CD14-positive monocyte (primary cell): Measurements from ENCODE around the gene CNOT10. TPM values are rescaled to one million over a fixed set of nuclear protein-coding genes. Genes with fewer than 3 reads are reported as not detected.

Experiments used
- DNase-seq, 3 donors: peaks; one replicate each; pipeline ENCODE4 v3.0.0-alpha.2; 2011 to 2022
- H2AFZ ChIP-seq: 2 replicates; pipeline ENCODE4 v1.6.0; 2012; ENCODE audit warnings: mild to moderate bottlenecking, low read depth, low read length, inconsistent platforms; ENCODE audit not compliant: insufficient read depth, poor library complexity, severe bottlenecking
- H3K27ac ChIP-seq, 2 donors: 1 replicate in 1 of 2; 2 replicates in 1 of 2; pipeline ENCODE4 v1.5.1; 2012 to 2013; ENCODE audit warnings: low read length in 2 of 2, control low read depth in 1 of 2, inconsistent platforms in 1 of 2, low read depth in 1 of 2, mild to moderate bottlenecking in 1 of 2
- H3K27me3 ChIP-seq, 2 donors: one replicate each; pipeline versions ENCODE4 v1.6.0 to v1.6.1; 2011 to 2013; ENCODE audit warnings: low read length in 2 of 2; ENCODE audit not compliant: control insufficient read depth in 2 of 2, insufficient read depth in 2 of 2
- H3K36me3 ChIP-seq, 2 donors: replicated peaks in 1 of 2; 1 replicate in 1 of 2; 2 replicates in 1 of 2; pipeline versions ENCODE4 v1.5.1 to v1.6.1; 2012 to 2013; ENCODE audit warnings: low read length in 2 of 2, control low read depth in 1 of 2, inconsistent platforms in 1 of 2, mild to moderate bottlenecking in 1 of 2; ENCODE audit not compliant: insufficient read depth in 2 of 2, control insufficient read depth in 1 of 2
- H3K4me1 ChIP-seq, 2 donors: 1 replicate in 1 of 2; 2 replicates in 1 of 2; pipeline versions ENCODE4 v1.5.1 to v1.6.1; 2012 to 2013; ENCODE audit warnings: low read length in 2 of 2, control low read depth in 1 of 2, inconsistent platforms in 1 of 2, mild to moderate bottlenecking in 1 of 2, moderate library complexity in 1 of 2; ENCODE audit not compliant: insufficient read depth in 2 of 2, control insufficient read depth in 1 of 2
- H3K4me2 ChIP-seq: replicated peaks from 2 replicates; pipeline ENCODE3; 2012; ENCODE audit warnings: low read length, moderate library complexity, mild to moderate bottlenecking; ENCODE audit not compliant: poor library complexity, severe bottlenecking; ENCODE audit errors: extremely low read depth
- H3K4me3 ChIP-seq, 3 experiments: fragments of 200-600 bp in 1 of 3; sonication (generic) in 1 of 3; replicated peaks in 1 of 3; 1 replicate in 2 of 3; 2 replicates in 1 of 3; pipeline ENCODE4 v1.5.1; 2011 to 2013; ENCODE audit warnings: low read length in 3 of 3, mild to moderate bottlenecking in 3 of 3, control low read depth in 2 of 3, low read depth in 2 of 3, inconsistent platforms in 1 of 3, moderate library complexity in 1 of 3
- H3K79me2 ChIP-seq: 2 replicates; pipeline ENCODE4 v1.6.0; 2012; ENCODE audit warnings: mild to moderate bottlenecking, control low read depth, inconsistent platforms, low read length, moderate library complexity; ENCODE audit not compliant: insufficient read depth
- H3K9ac ChIP-seq: 2 replicates; pipeline ENCODE4 v1.6.0; 2017; ENCODE audit warnings: low read length, mild to moderate bottlenecking; ENCODE audit not compliant: insufficient read depth, poor library complexity, severe bottlenecking
- H3K9me3 ChIP-seq, 2 donors: replicated peaks in 1 of 2; 1 replicate in 1 of 2; 2 replicates in 1 of 2; pipeline versions ENCODE4 v1.5.1 to v1.6.1; 2012 to 2013; ENCODE audit warnings: low read length in 2 of 2, control low read depth in 1 of 2; ENCODE audit not compliant: control insufficient read depth in 1 of 2, insufficient read depth in 1 of 2
- H4K20me1 ChIP-seq: 2 replicates; pipeline ENCODE4 v1.6.0; 2012; ENCODE audit warnings: mild to moderate bottlenecking, low read length, control low read depth, moderate library complexity; ENCODE audit not compliant: insufficient read depth
- H3K27ac Mint-ChIP-seq, 7 donors: one replicate each; pipeline ENCODE4 v1.8.0; 2020; ENCODE audit warnings: mild to moderate bottlenecking in 7 of 7, mixed read lengths in 7 of 7, moderate library complexity in 6 of 7, inconsistent platforms in 2 of 7
- H3K27me3 Mint-ChIP-seq, 3 donors: one replicate each; pipeline ENCODE4 v1.8.0; 2021 to 2022; ENCODE audit warnings: low read depth in 3 of 3, mild to moderate bottlenecking in 3 of 3, mixed read lengths in 3 of 3, moderate library complexity in 3 of 3, inconsistent platforms in 1 of 3
- H3K36me3 Mint-ChIP-seq, 2 donors: one replicate each; pipeline ENCODE4 v1.8.0; 2020; ENCODE audit warnings: mixed read lengths in 2 of 2, inconsistent platforms in 1 of 2, mild to moderate bottlenecking in 1 of 2
- H3K4me1 Mint-ChIP-seq: one replicate; pipeline ENCODE4 v1.8.0; 2020; ENCODE audit warnings: mild to moderate bottlenecking, mixed read lengths
- H3K4me3 Mint-ChIP-seq, 2 donors: one replicate each; pipeline ENCODE4 v1.8.0; 2020; ENCODE audit warnings: mild to moderate bottlenecking in 2 of 2, mixed read lengths in 2 of 2, moderate library complexity in 1 of 2
- H3K9me3 Mint-ChIP-seq, 7 donors: one replicate each; pipeline ENCODE4 v1.8.0; 2020 to 2022; ENCODE audit warnings: mixed read lengths in 7 of 7, mild to moderate bottlenecking in 6 of 7, moderate library complexity in 6 of 7, inconsistent platforms in 2 of 7
- WGBS: methylation state at CpG from one replicate; pipeline ENCODE4 v1.1.5; 2013; ENCODE audit warnings: missing lambda C conversion rate; ENCODE audit not compliant: insufficient coverage; 5-methylcytosine and 5-hydroxymethylcytosine counted together
- intact Hi-C, 2 donors: fragments of 100-400 bp; cut with micrococcal nuclease; formaldehyde crosslinking; loops; one replicate each; pipeline versions ENCODE4 v1.15.0 to v1.15.1; 2023
- polyA plus RNA-seq, 3 donors: library from polyadenylated mRNA; depleted of rRNA in 1 of 3; unstranded in 2 of 3; stranded (reverse) in 1 of 3; fragments of 300-500 nt in 2 of 3; fragments of >200 nt in 1 of 3; fragmentation: Illumina TruSeq in 2 of 3; gene quantifications; 1 replicate in 2 of 3; 2 replicates in 1 of 3; pipeline ENCODE4 v1.2.3, GENCODE V29; 2012 to 2021
- TF ChIP-seq, protein P1 (sequence below): fragments of 200-600 bp; IDR thresholded peaks from one replicate; pipeline ENCODE4 v1.8.0; 2022; ENCODE audit warnings: antibody characterized with exemption, mild to moderate bottlenecking

CNOT10 gene
- polyA plus RNA-seq, 3 donors = 17.9 to 21.5 (median 19.6) TPM

- no peak overlapping the region for H3K9ac ChIP-seq
- TF ChIP-seq, protein P1, sequence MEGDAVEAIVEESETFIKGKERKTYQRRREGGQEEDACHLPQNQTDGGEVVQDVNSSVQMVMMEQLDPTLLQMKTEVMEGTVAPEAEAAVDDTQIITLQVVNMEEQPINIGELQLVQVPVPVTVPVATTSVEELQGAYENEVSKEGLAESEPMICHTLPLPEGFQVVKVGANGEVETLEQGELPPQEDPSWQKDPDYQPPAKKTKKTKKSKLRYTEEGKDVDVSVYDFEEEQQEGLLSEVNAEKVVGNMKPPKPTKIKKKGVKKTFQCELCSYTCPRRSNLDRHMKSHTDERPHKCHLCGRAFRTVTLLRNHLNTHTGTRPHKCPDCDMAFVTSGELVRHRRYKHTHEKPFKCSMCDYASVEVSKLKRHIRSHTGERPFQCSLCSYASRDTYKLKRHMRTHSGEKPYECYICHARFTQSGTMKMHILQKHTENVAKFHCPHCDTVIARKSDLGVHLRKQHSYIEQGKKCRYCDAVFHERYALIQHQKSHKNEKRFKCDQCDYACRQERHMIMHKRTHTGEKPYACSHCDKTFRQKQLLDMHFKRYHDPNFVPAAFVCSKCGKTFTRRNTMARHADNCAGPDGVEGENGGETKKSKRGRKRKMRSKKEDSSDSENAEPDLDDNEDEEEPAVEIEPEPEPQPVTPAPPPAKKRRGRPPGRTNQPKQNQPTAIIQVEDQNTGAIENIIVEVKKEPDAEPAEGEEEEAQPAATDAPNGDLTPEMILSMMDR = no peak
- H3K4me3 ChIP-seq = no peak overlapping the region
- H3K36me3 ChIP-seq = no peaks in the 10 kb centered on the region
- H3K36me3 Mint-ChIP-seq = no peaks in the 10 kb centered on the region
- peaks cover 21 to 24% of the 10 kb centered on the region in 2 donors for H3K4me1 ChIP-seq
- H3K27ac Mint-ChIP-seq = no peak overlapping the region
- WGBS = no CpG with 5 or more reads among the region's 4 CpGs
- intact Hi-C loops = loop anchor here in 1 of 2 donors (10.0 kb wide), 2 partner anchors 107 to 177 kb away; partner anchors contain the start of genes CMTM6 and DYNC1LI1
- no peaks in the 10 kb centered on the region for H3K27me3 ChIP-seq
- H3K27ac ChIP-seq = no peak overlapping the region
- H3K27me3 Mint-ChIP-seq = no peaks in the 10 kb centered on the region
- no peak for DNase-seq
- H3K4me2 ChIP-seq = no peak overlapping the region
- H4K20me1 ChIP-seq = no peaks in the 10 kb centered on the region
- peaks cover 18% of the 10 kb centered on the region for H3K79me2 ChIP-seq
- H3K9me3 Mint-ChIP-seq = no peaks in the 10 kb centered on the region
- H2AFZ ChIP-seq = no peak overlapping the region
- H3K4me3 Mint-ChIP-seq = no peak overlapping the region
- no peaks in the 10 kb centered on the region for H3K9me3 ChIP-seq
- peaks cover 18% of the 10 kb centered on the region for H3K4me1 Mint-ChIP-seq
These were observed 3.2 kb upstream of the CNOT10 start for GRCh38 chr3:32681811-32682210.

DNA sequence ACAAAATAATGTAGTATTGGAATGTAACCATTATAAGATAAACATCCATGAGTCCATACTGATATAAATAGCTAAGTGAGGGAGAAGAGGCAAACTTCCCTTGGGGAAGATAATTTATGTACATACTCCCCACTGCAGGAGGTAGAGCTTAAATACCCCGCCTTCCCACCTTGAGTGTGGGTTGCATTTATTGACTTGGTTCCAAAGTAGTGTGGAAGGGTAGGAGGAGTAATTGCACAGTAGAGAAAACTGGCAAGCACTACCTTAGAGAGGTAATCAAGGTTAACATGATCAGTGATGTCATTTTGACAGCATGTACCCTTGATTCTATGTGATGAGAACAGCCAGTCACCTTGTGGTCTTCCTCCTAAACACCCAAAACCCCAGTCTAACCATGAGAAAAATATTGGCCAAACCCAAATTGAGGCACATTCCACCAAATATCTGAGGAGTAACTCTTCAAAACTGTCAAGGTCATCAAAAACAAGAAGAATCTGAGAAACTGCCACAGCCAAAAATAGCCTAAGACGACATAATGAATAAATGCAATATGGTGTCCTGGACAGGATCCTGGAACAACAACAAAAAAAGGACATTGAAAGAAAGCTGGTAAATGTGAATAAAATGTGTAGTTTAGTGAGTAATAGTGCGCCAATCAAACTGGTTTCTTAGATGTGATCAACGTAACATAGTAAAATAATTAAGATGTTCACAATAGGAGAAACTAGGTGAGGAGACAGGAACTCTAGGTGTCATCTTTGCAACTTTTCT lies 774 bp upstream of the CNOT10 start:
- peaks cover 21% of the 10 kb centered on the region for H3K4me1 Mint-ChIP-seq
- Histone ChIP-seq H3K4me2 (peak overlapping the region; percentile 70), H3K9me3 (no peaks in the 10 kb centered on the region), H2AFZ (peak overlapping the region; percentile 98), H3K9ac (peak overlapping the region; percentile 79), H3K79me2 (peaks cover 42% of the 10 kb centered on the region), H4K20me1 (no peaks in the 10 kb centered on the region), H3K27me3 (no peaks in the 10 kb centered on the region), H3K4me1 (peaks cover 21 to 25% of the 10 kb centered on the region in 2 donors), H3K27ac (peak overlapping the region; percentile 79 to 92), H3K36me3 (peaks cover 0 to 9% of the 10 kb centered on the region in 2 donors), H3K4me3 (peak overlapping the region; percentile 79 to 93 (median 88))
- WGBS = no CpG with 5 or more reads among the region's 4 CpGs
- peak overlapping the region; percentile 88 to 89 for H3K4me3 Mint-ChIP-seq
- no peak for DNase-seq
- H3K27me3 Mint-ChIP-seq = no peaks in the 10 kb centered on the region
- H3K36me3 Mint-ChIP-seq = peaks cover 5 to 9% of the 10 kb centered on the region in 2 donors
- H3K9me3 Mint-ChIP-seq = no peaks in the 10 kb centered on the region
- TF ChIP-seq, protein P1 = no peak
- intact Hi-C loops = loop anchor here in 1 of 2 donors (10.0 kb wide), 2 partner anchors 109 to 179 kb away; partner anchors contain the start of genes CMTM6 and DYNC1LI1
- peak overlapping the region; percentile 76 to 97 (median 95) for H3K27ac Mint-ChIP-seq
